ENCODE measurements around the gene ANKRA2. TPM values are rescaled to one million over a fixed set of nuclear protein-coding genes. Genes with fewer than 3 reads are reported as not detected.

The ANKRA2 gene
- total RNA-seq, 1 donor from 2014 or later, result 9.6 TPM

- intact Hi-C loops (cut with DNase I), result no loop called here
These were observed 6.5 kb downstream of the ANKRA2 start for GRCh38 chr5:73558950-73559349.

GRCh38 chr5:73552642-73553041 lies 12.8 kb downstream of the ANKRA2 start:
- DNase-seq (ENCODE audit: low spot score), result no peak
- intact Hi-C loops (cut with DNase I), result no loop called here

More at GRCh38 chr5:73558950-73559349, 6.5 kb downstream of the ANKRA2 start:
- DNase-seq (ENCODE audit: low spot score), result no peak

- intact Hi-C loops (cut with DNase I), result no loop called here
- DNase-seq (ENCODE audit: low spot score), result no peak
These were observed 15.4 kb downstream of the ANKRA2 start for GRCh38 chr5:73550016-73550415.

- no peak for DNase-seq (ENCODE audit: low spot score)
- intact Hi-C loops (cut with DNase I), result no loop called here
These were observed 20.0 kb downstream of the ANKRA2 start for GRCh38 chr5:73545403-73545779.

- intact Hi-C loops (cut with DNase I), result no loop called here
- no peak for DNase-seq (ENCODE audit: low spot score)
These were observed 20.7 kb downstream of the ANKRA2 start for GRCh38 chr5:73544429-73545402.

- intact Hi-C loops (cut with DNase I), result no loop called here
- no peak for DNase-seq (ENCODE audit: low spot score)
These were observed 23.4 kb downstream of the ANKRA2 start for GRCh38 chr5:73542020-73542419.

GRCh38 chr5:73540192-73540591 lies 25.2 kb downstream of the ANKRA2 start:
- no peak for DNase-seq (ENCODE audit: low spot score)

GRCh38 chr5:73539730-73540129 lies 25.7 kb downstream of the ANKRA2 start:
- intact Hi-C loops (cut with DNase I), result loop anchor here (5.0 kb wide), 1 partner anchor 457 kb away; no protein-coding TSS in a partner anchor
- no peak for DNase-seq (ENCODE audit: low spot score)

More at GRCh38 chr5:73540192-73540591, 25.2 kb downstream of the ANKRA2 start:
- intact Hi-C loops (cut with DNase I), result no loop called here

- intact Hi-C loops (cut with DNase I), result loop anchor here (5.0 kb wide), 1 partner anchor 453 kb away; no protein-coding TSS in a partner anchor
- DNase-seq (ENCODE audit: low spot score), result no peak
These were observed 30.5 kb downstream of the ANKRA2 start for GRCh38 chr5:73534971-73535370.

- intact Hi-C loops (cut with DNase I), result no loop called here
- no peak for DNase-seq (ENCODE audit: low spot score)
These were observed 31.3 kb downstream of the ANKRA2 start for GRCh38 chr5:73534011-73534644.

- intact Hi-C loops (cut with DNase I), result no loop called here
- DNase-seq (ENCODE audit: low spot score), result no peak
These were observed 33.2 kb downstream of the ANKRA2 start for GRCh38 chr5:73532195-73532594.

GRCh38 chr5:73531356-73531755 lies 34.1 kb downstream of the ANKRA2 start:
- intact Hi-C loops (cut with DNase I), result no loop called here
- no peak for DNase-seq (ENCODE audit: low spot score)

GRCh38 chr5:73529081-73529480 lies 36.4 kb downstream of the ANKRA2 start:
- no peak for DNase-seq (ENCODE audit: low spot score)
- intact Hi-C loops (cut with DNase I), result no loop called here

- DNase-seq (ENCODE audit: low spot score), result no peak
- intact Hi-C loops (cut with DNase I), result no loop called here
These were observed 37.2 kb downstream of the ANKRA2 start for GRCh38 chr5:73528248-73528647.

- intact Hi-C loops (cut with DNase I), result no loop called here
These were observed 39.7 kb downstream of the ANKRA2 start for GRCh38 chr5:73525606-73526203.

GRCh38 chr5:73523861-73524260 lies 41.6 kb downstream of the ANKRA2 start:
- no peak for DNase-seq (ENCODE audit: low spot score)
- intact Hi-C loops (cut with DNase I), result no loop called here

More at GRCh38 chr5:73525606-73526203, 39.7 kb downstream of the ANKRA2 start:
- no peak for DNase-seq (ENCODE audit: low spot score)

- no peak for DNase-seq (ENCODE audit: low spot score)
- intact Hi-C loops (cut with DNase I), result no loop called here
These were observed 42.5 kb downstream of the ANKRA2 start for GRCh38 chr5:73522989-73523388.

GRCh38 chr5:73519531-73520283 lies 45.7 kb downstream of the ANKRA2 start:
- DNase-seq (ENCODE audit: low spot score), result no peak
- intact Hi-C loops (cut with DNase I), result no loop called here

GRCh38 chr5:73515232-73515631 lies 50.2 kb downstream of the ANKRA2 start:
- intact Hi-C loops (cut with DNase I), result no loop called here
- no peak for DNase-seq (ENCODE audit: low spot score)

- DNase-seq (ENCODE audit: low spot score), result no peak
- intact Hi-C loops (cut with DNase I), result no loop called here
These were observed 51.0 kb downstream of the ANKRA2 start for GRCh38 chr5:73514418-73514817.
